IPS DF 19.7 (cell line): Measurements from ENCODE around the gene MBD6.

ENCODE experiments used
- DNase-seq: peaks from one replicate; pipeline ENCODE4 v3.0.0-alpha.2; 2013; ENCODE audit warnings: low read depth, low spot score

The MBD6 gene

GRCh38 chr12:57528176-57528575, 5.6 kb downstream of the MBD6 start:
- no peak for DNase-seq

GRCh38 chr12:57528831-57529555, 6.4 kb downstream of the MBD6 start:
- no peak for DNase-seq

GRCh38 chr12:57529831-57530230, 7.2 kb downstream of the MBD6 start:
- DNase-seq = no peak

- DNase-seq = no peak
Measured at GRCh38 chr12:57530396-57531142, 7.9 kb downstream of the MBD6 start.

- no peak for DNase-seq
Measured at GRCh38 chr12:57531836-57532235, 9.2 kb downstream of the MBD6 start.

- DNase-seq = no peak
Measured at GRCh38 chr12:57533108-57533507, 10.5 kb downstream of the MBD6 start.

- DNase-seq = no peak
Measured at GRCh38 chr12:57534250-57534649, 11.6 kb downstream of the MBD6 start.

GRCh38 chr12:57534991-57535543, 12.4 kb downstream of the MBD6 start:
- no peak for DNase-seq

- no peak for DNase-seq
Measured at GRCh38 chr12:57535764-57536596, 13.4 kb downstream of the MBD6 start.

GRCh38 chr12:57536597-57536942, 13.9 kb downstream of the MBD6 start:
- no peak for DNase-seq

GRCh38 chr12:57539134-57539768, 16.6 kb downstream of the MBD6 start:
- DNase-seq = no peak

GRCh38 chr12:57541001-57541400, 18.4 kb downstream of the MBD6 start:
- no peak for DNase-seq

GRCh38 chr12:57541717-57542116, 19.1 kb downstream of the MBD6 start:
- no peak for DNase-seq

- no peak for DNase-seq
Measured at GRCh38 chr12:57543581-57543980, 21.0 kb downstream of the MBD6 start.

GRCh38 chr12:57545809-57546437, 23.3 kb downstream of the MBD6 start:
- DNase-seq = no peak

GRCh38 chr12:57546438-57547287, 24.0 kb downstream of the MBD6 start, which contains the start of gene DCTN2:
TSS of gene DCTN2 (minus strand) at chr12:57547192. CDS start at chr12:57547063, 129 bp downstream.
- DNase-seq = peak; percentile 94

- DNase-seq = no peak
Measured at GRCh38 chr12:57547288-57548012, 24.8 kb downstream of the MBD6 start.

- no peak for DNase-seq
Measured at GRCh38 chr12:57548013-57548315, 25.3 kb downstream of the MBD6 start.

- DNase-seq = no peak
Measured at GRCh38 chr12:57548488-57548887, 25.9 kb downstream of the MBD6 start.
